SU-DHL-6 (cell line): Measurements from ENCODE around the gene SLC34A3.

Experiments used
- H2AFZ ChIP-seq: fragments of 200-600 bp; sonication (generic); 2 replicates; pipeline ENCODE4 v1.6.1; 2014; ENCODE audit warnings: low read depth, mild to moderate bottlenecking, moderate library complexity, mixed read lengths, antibody characterized with exemption, low read length; ENCODE audit not compliant: severe bottlenecking
- H3F3A ChIP-seq: fragments of 200-600 bp; shearing (Covaris generic); 2 replicates; pipeline ENCODE4 v1.6.0; 2016; ENCODE audit warnings: antibody characterized with exemption, mild to moderate bottlenecking; ENCODE audit not compliant: insufficient read depth
- H3K27ac ChIP-seq: fragments of 200-600 bp; sonication (generic); 2 replicates; pipeline ENCODE4 v1.5.1; 2016; ENCODE audit warnings: low read depth, mild to moderate bottlenecking, low read length, moderate library complexity, mixed read lengths
- H3K27me3 ChIP-seq: fragments of 200-600 bp; sonication (generic), shearing (Covaris generic); 2 replicates; pipeline ENCODE4 v1.6.0; 2014; ENCODE audit warnings: mild to moderate bottlenecking, low read length
- H3K36me3 ChIP-seq: fragments of 200-600 bp; sonication (generic); 2 replicates; pipeline ENCODE4 v1.6.1; 2014; ENCODE audit warnings: mild to moderate bottlenecking, low read length, mixed read lengths
- H3K4me2 ChIP-seq: fragments of 300-600, 200-600 bp; shearing (Covaris generic), sonication (generic); 2 replicates; pipeline ENCODE4 v1.6.0; 2014; ENCODE audit warnings: low read length, low read depth, mild to moderate bottlenecking; ENCODE audit not compliant: poor library complexity, severe bottlenecking
- H3K4me3 ChIP-seq: fragments of 200-600 bp; sonication (generic); 2 replicates; pipeline ENCODE4 v1.5.1; 2014; ENCODE audit warnings: antibody characterized with exemption, low read length, mild to moderate bottlenecking, mixed read lengths; ENCODE audit not compliant: insufficient read depth, poor library complexity, severe bottlenecking
- H3K79me2 ChIP-seq: fragments of 200-600 bp; sonication (generic); 2 replicates; pipeline ENCODE4 v1.6.1; 2014; ENCODE audit warnings: mild to moderate bottlenecking, low read length, moderate library complexity; ENCODE audit not compliant: insufficient read depth
- H3K9ac ChIP-seq: fragments of 200-600 bp; sonication (generic); 2 replicates; pipeline ENCODE4 v1.7.0; 2014; ENCODE audit warnings: mild to moderate bottlenecking, low read length
- H3K9me2 ChIP-seq: fragments of 200-600 bp; sonication (generic); replicated peaks from 2 replicates; pipeline ENCODE4 v1.6.1; 2014; ENCODE audit warnings: low read length; ENCODE audit not compliant: insufficient read depth
- H3K9me3 ChIP-seq: fragments of 200-600 bp; sonication (generic); 2 replicates; pipeline ENCODE4 v1.6.1; 2014; ENCODE audit warnings: low read length, mixed read lengths; ENCODE audit not compliant: insufficient read depth
- H4K20me1 ChIP-seq: fragments of 200-600 bp; sonication (generic); 2 replicates; pipeline ENCODE4 v1.6.1; 2014; ENCODE audit warnings: low read depth, mild to moderate bottlenecking, antibody characterized with exemption, low read length, moderate library complexity, mixed read lengths
- EZH2phosphoT487 ChIP-seq: fragments of 200-600 bp; sonication (generic), shearing (Covaris generic); conservative IDR thresholded peaks from 2 replicates; pipeline ENCODE4 v1.6.1; 2018; ENCODE audit warnings: mild to moderate bottlenecking, antibody characterized with exemption, low read length, moderate library complexity, mixed read lengths
- TF ChIP-seq, protein P1 (sequence below): fragments of 200-600 bp; sonication (generic); IDR thresholded peaks from one replicate; pipeline ENCODE4 v1.5.1; 2017; ENCODE audit warnings: antibody characterized with exemption, mild to moderate bottlenecking, low read length, moderate library complexity; ENCODE audit not compliant: insufficient read depth, poor library complexity, severe bottlenecking

The SLC34A3 gene

DNA sequence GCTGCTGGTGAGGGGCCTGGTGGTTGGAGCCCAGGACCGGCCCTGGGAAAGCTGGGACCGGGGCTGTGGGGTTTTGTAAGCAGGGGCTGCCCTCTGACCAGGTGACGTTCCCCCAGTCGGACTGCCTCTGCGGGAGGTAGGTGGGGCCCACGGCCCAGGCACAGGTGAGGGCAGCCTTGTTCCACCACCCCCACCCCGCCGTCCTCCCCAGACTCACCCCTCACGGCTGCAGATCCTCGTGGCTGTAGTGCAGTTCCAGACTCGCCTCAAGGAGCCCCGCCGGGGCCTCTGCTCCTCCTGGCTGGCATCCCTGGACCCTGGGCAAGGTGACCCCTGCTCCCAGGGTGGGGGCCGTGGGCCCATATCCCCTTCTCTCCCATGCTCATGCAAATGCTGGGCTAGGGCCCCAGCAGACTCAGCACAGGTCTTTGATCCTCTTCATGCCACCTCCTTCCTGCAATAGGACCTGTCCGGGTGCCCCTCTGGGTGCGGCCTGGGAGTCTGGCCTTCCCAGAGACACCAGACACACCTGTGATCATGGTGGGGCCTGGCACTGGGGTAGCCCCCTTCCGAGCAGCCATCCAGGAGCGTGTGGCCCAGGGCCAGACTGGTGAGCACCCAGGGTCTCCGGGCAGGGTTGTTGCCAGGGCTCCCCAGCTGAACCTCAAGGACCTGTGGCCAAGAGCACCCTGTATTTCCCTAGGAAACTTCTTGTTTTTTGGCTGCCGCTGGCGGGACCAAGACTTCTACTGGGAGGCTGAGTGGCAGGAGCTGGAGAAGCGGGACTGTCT lies 15.3 kb upstream of the SLC34A3 start:
- Histone ChIP-seq H3F3A (no peaks in the 10 kb centered on the region), H3K9me2 (no peaks in the 10 kb centered on the region), H3K79me2 (no peaks in the 10 kb centered on the region), H3K27me3 (no peaks in the 10 kb centered on the region), H3K27ac (no peak overlapping the region), H2AFZ (no peak overlapping the region), H3K4me3 (no peak overlapping the region), H4K20me1 (no peaks in the 10 kb centered on the region), H3K4me2 (no peak overlapping the region), H3K9me3 (no peaks in the 10 kb centered on the region), H3K9ac (no peak overlapping the region), H3K36me3 (no peaks in the 10 kb centered on the region)
- TF ChIP-seq, protein P1, sequence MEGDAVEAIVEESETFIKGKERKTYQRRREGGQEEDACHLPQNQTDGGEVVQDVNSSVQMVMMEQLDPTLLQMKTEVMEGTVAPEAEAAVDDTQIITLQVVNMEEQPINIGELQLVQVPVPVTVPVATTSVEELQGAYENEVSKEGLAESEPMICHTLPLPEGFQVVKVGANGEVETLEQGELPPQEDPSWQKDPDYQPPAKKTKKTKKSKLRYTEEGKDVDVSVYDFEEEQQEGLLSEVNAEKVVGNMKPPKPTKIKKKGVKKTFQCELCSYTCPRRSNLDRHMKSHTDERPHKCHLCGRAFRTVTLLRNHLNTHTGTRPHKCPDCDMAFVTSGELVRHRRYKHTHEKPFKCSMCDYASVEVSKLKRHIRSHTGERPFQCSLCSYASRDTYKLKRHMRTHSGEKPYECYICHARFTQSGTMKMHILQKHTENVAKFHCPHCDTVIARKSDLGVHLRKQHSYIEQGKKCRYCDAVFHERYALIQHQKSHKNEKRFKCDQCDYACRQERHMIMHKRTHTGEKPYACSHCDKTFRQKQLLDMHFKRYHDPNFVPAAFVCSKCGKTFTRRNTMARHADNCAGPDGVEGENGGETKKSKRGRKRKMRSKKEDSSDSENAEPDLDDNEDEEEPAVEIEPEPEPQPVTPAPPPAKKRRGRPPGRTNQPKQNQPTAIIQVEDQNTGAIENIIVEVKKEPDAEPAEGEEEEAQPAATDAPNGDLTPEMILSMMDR: no peak
- no peak for TF ChIP-seq EZH2phosphoT487

DNA sequence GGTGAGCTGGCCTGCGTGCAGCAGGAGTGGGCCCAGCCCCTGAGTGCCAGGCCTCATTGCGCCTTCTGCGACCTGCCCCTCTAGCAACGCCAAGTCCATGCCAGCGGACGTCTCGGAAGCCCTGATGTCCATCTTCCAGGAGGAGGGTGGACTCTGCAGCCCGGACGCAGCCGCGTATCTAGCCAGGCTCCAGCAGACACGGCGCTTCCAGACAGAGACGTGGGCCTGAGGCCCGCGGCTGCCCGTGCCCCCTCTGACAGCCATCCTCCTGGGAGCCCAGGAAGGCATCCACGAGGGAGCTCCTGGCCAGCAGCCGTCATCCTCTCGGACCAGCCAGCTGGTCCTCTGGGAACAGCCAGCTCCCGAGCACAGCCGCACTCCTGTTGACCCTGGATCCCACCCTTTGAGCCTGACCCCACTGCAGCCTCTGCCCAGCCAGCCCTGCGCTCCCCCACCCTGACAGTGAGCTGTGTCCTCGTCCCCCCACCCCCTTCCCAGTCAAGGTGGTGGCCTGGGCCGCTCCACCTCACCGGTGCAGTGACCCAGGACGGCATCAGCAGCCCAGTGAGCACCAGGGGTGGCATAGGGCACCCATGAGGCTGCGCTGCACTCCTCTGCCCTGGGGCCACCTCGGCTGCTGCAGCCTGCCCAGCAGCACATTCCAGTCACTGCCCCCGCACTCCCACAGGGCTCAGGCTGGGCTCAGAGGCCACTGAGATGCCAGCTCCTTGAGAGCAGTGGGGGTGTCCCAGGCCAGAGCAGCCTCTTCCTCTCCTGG lies 14.3 kb upstream of the SLC34A3 start:
- H3K27me3 ChIP-seq: no peaks in the 10 kb centered on the region
- H4K20me1 ChIP-seq: no peaks in the 10 kb centered on the region
- H3F3A ChIP-seq: no peaks in the 10 kb centered on the region
- TF ChIP-seq, protein P1: no peak
- no peak for TF ChIP-seq EZH2phosphoT487
- H3K4me2 ChIP-seq: no peak overlapping the region
- no peak overlapping the region for H3K4me3 ChIP-seq
- H3K27ac ChIP-seq: no peak overlapping the region
- H3K9me2 ChIP-seq: no peaks in the 10 kb centered on the region
- H3K9me3 ChIP-seq: no peaks in the 10 kb centered on the region
- H3K79me2 ChIP-seq: no peaks in the 10 kb centered on the region
- no peak overlapping the region for H2AFZ ChIP-seq
- no peaks in the 10 kb centered on the region for H3K36me3 ChIP-seq
- H3K9ac ChIP-seq: no peak overlapping the region

DNA sequence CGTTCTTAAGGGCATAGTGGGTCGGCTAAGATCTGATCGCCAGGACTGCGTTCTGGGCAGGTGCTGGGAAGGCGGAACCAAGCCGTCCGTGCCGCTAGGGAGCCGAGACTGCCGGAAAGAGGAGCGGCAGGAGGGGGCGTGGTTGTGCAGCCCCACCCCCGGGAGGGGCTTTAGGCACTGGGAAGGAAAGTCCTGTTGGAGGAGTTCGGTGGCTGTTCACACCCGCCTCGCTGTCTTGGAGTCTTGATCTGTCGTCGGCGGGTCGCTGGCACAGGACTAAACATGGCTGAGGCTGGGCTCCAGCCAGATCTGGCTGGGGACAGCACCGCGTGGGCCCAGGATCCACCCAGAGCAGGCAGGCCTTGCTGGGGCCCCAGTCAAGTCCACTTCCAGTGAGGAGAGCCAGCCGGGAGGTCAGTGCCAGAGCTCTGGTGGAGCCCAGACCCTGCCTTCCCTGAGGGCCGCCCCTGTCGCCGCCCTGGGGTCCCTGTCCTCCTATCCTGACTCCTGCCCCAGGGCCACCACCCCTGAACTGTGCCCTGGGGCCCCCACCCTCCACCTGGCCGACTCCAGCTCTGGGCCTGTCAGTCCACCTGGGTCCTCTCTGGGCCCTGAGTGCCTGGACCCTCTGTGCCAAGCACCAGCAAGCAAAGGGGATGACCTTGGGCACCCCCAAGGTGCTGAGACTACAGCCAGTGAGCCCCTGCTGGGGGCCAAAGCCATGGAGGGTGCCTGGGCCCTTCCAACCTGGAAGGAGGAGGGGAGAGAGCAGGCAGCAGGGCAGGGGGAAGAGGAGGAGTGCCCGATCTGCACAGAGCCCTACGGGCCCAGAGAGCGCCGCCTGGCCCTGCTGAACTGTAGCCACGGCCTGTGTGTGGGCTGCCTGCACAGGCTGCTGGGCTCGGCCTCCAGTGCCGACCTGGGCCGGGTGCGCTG lies 13.2 kb upstream of the SLC34A3 start:
- Histone ChIP-seq H3F3A (no peaks in the 10 kb centered on the region), H2AFZ (no peak overlapping the region), H3K79me2 (no peaks in the 10 kb centered on the region), H3K27ac (no peak overlapping the region), H3K9me2 (no peaks in the 10 kb centered on the region), H3K9ac (no peak overlapping the region), H4K20me1 (no peaks in the 10 kb centered on the region), H3K36me3 (no peaks in the 10 kb centered on the region), H3K9me3 (no peaks in the 10 kb centered on the region), H3K27me3 (no peaks in the 10 kb centered on the region), H3K4me3 (no peak overlapping the region), H3K4me2 (no peak overlapping the region)
- no peak for TF ChIP-seq EZH2phosphoT487
- TF ChIP-seq, protein P1: no peak
